ENCODE data around the gene DNAH3. TPM values are rescaled to one million over a fixed set of nuclear protein-coding genes. Genes with fewer than 3 reads are reported as not detected.

Gene DNAH3
- total RNA-seq, 1 experiment from 2014 or later = 0.15 TPM

GRCh38 chr16:21167929-21168602 lies 17.4 kb upstream of the DNAH3 start:
- Histone ChIP-seq H3K4me3 (replicated peaks in 1 of 2; ENCODE audit: low read depth in 1 of 2, low read length in 2 of 2) (no peak overlapping the region), H3K36me3 (ENCODE audit: control insufficient read depth in 1 of 2, insufficient read depth in 2 of 2, low read length in 2 of 2) (peaks cover 10 to 11% of the 10 kb centered on the region in 2 experiments; a peak in 2 of 4 replicates), H3K4me1 (ENCODE audit: control insufficient read depth in 1 of 2, insufficient read depth in 2 of 2, low read length in 2 of 2) (peaks cover 0 to 12% of the 10 kb centered on the region in 2 experiments; a peak in 1 of 4 replicates), H3K27ac (ENCODE audit: low read depth, low read length) (no peak overlapping the region), H3K79me2 (ENCODE audit: insufficient read depth, low read length) (no peaks in the 10 kb centered on the region), H3K9ac (ENCODE audit: low read length) (no peak overlapping the region), H3K27me3 (ENCODE audit: insufficient read depth, low read length) (no peaks in the 10 kb centered on the region), H3K9me2 (ENCODE audit: insufficient read depth) (no peaks in the 10 kb centered on the region), H3K9me3 (ENCODE audit: control insufficient read depth in 1 of 2, insufficient read depth in 1 of 2, low read depth in 1 of 2, low read length in 2 of 2) (no peaks in the 10 kb centered on the region), H2AFZ (ENCODE audit: low read depth, low read length, poor library complexity, severe bottlenecking) (no peak overlapping the region), H4K20me1 (ENCODE audit: insufficient read depth) (no peaks in the 10 kb centered on the region), H3K4me2 (ENCODE audit: low read length) (no peak overlapping the region)
- ChIA-PET CTCF (no interaction called here), POLR2A (no interaction called here), RAD21 (ENCODE audit: low non-redundant PET in 1 of 2, low total read pairs in 2 of 2, uncharacterized antibody in 2 of 2, unreplicated experiment in 2 of 2) (no interaction called here)
- no peak for TF ChIP-seq REST (IDR thresholded peaks at IDR 0.05; ENCODE audit: low read depth)
- TF ChIP-seq JUND (IDR thresholded peaks at IDR 0.05) = no peak
- no peak for TF ChIP-seq FOSL1 (IDR thresholded peaks at IDR 0.05; ENCODE audit: low read depth)
- no peak for TF ChIP-seq ELF1 (IDR thresholded peaks at IDR 0.05; ENCODE audit: borderline replicate concordance, low read depth)
- no peak for TF ChIP-seq ZNF274 (IDR thresholded peaks at IDR 0.05; ENCODE audit: low read depth, low read length)
- TF ChIP-seq EZH2 (IDR thresholded peaks at IDR 0.05) = no peak
- TF ChIP-seq ATF3 (IDR thresholded peaks at IDR 0.05) = no peak
- no peak for TF ChIP-seq TCF7L2 (IDR thresholded peaks at IDR 0.05; ENCODE audit: borderline replicate concordance, extremely low read depth, insufficient read depth, insufficient read length)
- no peak for TF ChIP-seq ZBTB33 (IDR thresholded peaks at IDR 0.05; ENCODE audit: extremely low read depth, insufficient replicate concordance, low read length)
- no peak for TF ChIP-seq POLR2AphosphoS5 (IDR thresholded peaks at IDR 0.05; ENCODE audit: low read depth, low read length)
- TF ChIP-seq CBX3 (IDR thresholded peaks at IDR 0.05; ENCODE audit: low read depth) = no peak
- no peak for TF ChIP-seq SP1 (IDR thresholded peaks at IDR 0.05; ENCODE audit: low read depth)
- no peak for TF ChIP-seq POLR2A (IDR thresholded peaks at IDR 0.05; ENCODE audit: borderline replicate concordance, extremely low read depth, insufficient read depth, insufficient read length)
- no peak for TF ChIP-seq YY1 (IDR thresholded peaks at IDR 0.05; ENCODE audit: extremely low read depth, insufficient replicate concordance, low read depth, low read length)
- TF ChIP-seq MAX (IDR thresholded peaks at IDR 0.05) = no peak
- no peak for TF ChIP-seq SRF (IDR thresholded peaks at IDR 0.05; ENCODE audit: low read depth)
- intact Hi-C loops (cut with micrococcal nuclease) = no loop called here
- no TSS peak for BruUV-seq (replicated peaks)
- DNase-seq (ENCODE audit: low read depth, low spot score) (no peak), ATAC-seq (no peak)
